GM18861 (cell line): ENCODE results near the gene PRDX2.
"Not testable (repeated sequence)": the region's sequence is repeated elsewhere in the genome, so short reads cannot be mapped to it uniquely, and the experiment has no call there.

ENCODE experiments used
- ATAC-seq: cut with Tn5 transposase; IDR thresholded peaks from one replicate; pipeline ENCODE4 v1.9.1; 2021; ENCODE audit not compliant: unreplicated experiment

Gene PRDX2

GRCh38 chr19:12801466-12802266, at the start of gene PRDX2, which contains the start of gene THSD8:
TSS of gene PRDX2 (minus strand) at chr19:12801800. CDS start at chr19:12801261, 539 bp downstream.
TSS of gene THSD8 (plus strand) at chr19:12802069. CDS start at chr19:12802072, 3 bp downstream.
- ATAC-seq = no peak

- peak; percentile 45 for ATAC-seq
Observed at GRCh38 chr19:12847159-12848139, 45.8 kb upstream of the PRDX2 start.

GRCh38 chr19:12846613-12847012, 45.0 kb upstream of the PRDX2 start:
- ATAC-seq = not testable (repeated sequence)

- no peak for ATAC-seq
Observed at GRCh38 chr19:12843999-12844732, 42.6 kb upstream of the PRDX2 start.

- ATAC-seq = no peak
Observed at GRCh38 chr19:12843328-12843727, 41.7 kb upstream of the PRDX2 start.

- ATAC-seq = no peak
Observed at GRCh38 chr19:12842511-12842910, 40.9 kb upstream of the PRDX2 start.

- ATAC-seq = no peak
Observed at GRCh38 chr19:12841094-12841493, 39.5 kb upstream of the PRDX2 start.

GRCh38 chr19:12840091-12841079, 38.8 kb upstream of the PRDX2 start:
- no peak for ATAC-seq

GRCh38 chr19:12838886-12839756, 37.5 kb upstream of the PRDX2 start:
- no peak for ATAC-seq

GRCh38 chr19:12838182-12838885, 36.7 kb upstream of the PRDX2 start, which contains the start of gene MAST1:
TSS of gene MAST1 (plus strand) at chr19:12838515. CDS start at chr19:12838573, 58 bp downstream.
- no peak for ATAC-seq

- ATAC-seq = no peak
Observed at GRCh38 chr19:12837225-12837624, 35.6 kb upstream of the PRDX2 start.

GRCh38 chr19:12836529-12836863, 34.9 kb upstream of the PRDX2 start:
- no peak for ATAC-seq

- ATAC-seq = no peak
Observed at GRCh38 chr19:12834976-12835757, 33.6 kb upstream of the PRDX2 start.

- no peak for ATAC-seq
Observed at GRCh38 chr19:12834566-12834943, 33.0 kb upstream of the PRDX2 start, which contains the start of gene RTBDN. TSS of gene RTBDN (minus strand) at chr19:12834579. CDS start at chr19:12829979, 4,600 bp downstream.

GRCh38 chr19:12833738-12834565, 32.4 kb upstream of the PRDX2 start:
- no peak for ATAC-seq

- no peak for ATAC-seq
Observed at GRCh38 chr19:12833418-12833737, 31.8 kb upstream of the PRDX2 start.

GRCh38 chr19:12828494-12828893, 26.9 kb upstream of the PRDX2 start:
- ATAC-seq = no peak
